CD4-positive, alpha-beta T cell treated with Interleukin-12 subunit alpha and Interleukin-12 subunit beta, for 1 hour (primary cell): ENCODE results near the gene PLEK2.
"Not testable (repeated sequence)": the region's sequence is repeated elsewhere in the genome, so short reads cannot be mapped to it uniquely, and the experiment has no call there.

Experiments
- DNase-seq: peaks from one replicate; pipeline ENCODE4 v3.0.0-alpha.2; 2020

PLEK2 gene

DNA sequence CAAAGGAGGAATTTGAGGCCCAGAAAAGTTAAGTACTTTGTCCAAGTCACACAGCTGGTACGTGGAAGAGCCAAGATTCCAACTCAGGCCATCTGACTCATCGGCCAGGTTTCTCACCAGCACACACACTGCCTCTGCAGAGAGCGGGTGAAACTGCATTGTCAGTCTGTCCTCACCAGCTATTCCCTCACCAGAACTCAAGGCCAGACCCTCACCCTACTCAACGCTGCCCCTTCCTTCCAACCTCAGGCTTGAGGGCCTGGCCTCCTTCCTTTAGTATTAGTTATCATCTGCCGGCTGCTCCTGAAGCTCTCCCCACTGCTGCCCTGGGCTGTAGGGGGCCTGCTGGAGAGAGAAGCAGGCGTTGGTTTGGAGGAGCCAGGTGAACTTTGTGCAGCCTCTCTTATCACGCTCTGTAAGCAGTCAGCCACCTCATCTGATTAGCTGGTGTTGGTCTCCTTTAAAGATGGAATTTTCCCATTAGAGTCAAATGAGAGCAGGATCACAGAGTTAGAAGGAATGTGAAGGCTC, 16.6 kb upstream of the PLEK2 start:
- no peak for DNase-seq

GRCh38 chr14:67426983-67427606, 15.1 kb upstream of the PLEK2 start:
- DNase-seq, result peak; percentile 79

DNA sequence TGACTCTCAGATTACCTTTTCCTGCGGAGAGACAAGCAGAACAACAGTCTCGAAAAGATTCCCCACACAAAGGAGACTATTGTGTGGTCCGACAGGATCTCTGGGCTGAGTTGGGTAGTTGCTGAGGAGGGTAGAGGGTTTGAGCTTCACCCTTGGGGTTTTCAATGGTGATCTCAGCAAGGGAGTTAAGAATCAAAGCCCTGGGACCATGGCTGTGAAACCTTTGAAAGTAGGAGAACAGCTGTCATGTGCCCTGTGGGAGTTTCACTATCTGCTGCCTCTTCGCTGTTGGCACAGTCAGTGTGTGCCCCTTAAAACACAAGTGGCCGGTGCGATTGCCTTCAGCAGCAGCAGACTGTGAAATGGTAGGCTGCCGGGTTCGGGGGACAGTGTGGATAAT, 14.2 kb upstream of the PLEK2 start:
- DNase-seq, result no peak

DNA sequence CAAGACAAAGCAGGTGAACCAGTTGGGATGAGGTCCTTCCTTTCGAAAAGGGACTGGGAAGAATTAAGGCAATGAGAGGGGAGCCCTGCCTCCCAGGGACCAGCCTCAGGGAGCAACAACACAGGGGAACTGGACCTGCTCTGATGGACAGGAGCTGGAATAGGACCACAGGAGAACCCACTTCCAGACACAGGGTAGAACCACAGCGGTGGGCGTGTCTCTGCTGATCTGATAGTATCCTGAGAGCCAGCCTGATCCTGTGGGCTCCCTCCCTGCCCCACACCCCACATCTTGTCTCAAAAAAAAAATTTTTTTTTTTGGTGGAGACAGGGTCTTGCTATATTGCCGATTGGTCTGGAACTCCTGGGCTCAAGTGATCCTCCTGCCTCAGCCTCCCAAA, 13.6 kb upstream of the PLEK2 start:
- no peak for DNase-seq

GRCh38 chr14:67424539-67424938, 12.6 kb upstream of the PLEK2 start:
- no peak for DNase-seq

GRCh38 chr14:67423424-67423823, 11.5 kb upstream of the PLEK2 start:
- DNase-seq, result no peak

DNA sequence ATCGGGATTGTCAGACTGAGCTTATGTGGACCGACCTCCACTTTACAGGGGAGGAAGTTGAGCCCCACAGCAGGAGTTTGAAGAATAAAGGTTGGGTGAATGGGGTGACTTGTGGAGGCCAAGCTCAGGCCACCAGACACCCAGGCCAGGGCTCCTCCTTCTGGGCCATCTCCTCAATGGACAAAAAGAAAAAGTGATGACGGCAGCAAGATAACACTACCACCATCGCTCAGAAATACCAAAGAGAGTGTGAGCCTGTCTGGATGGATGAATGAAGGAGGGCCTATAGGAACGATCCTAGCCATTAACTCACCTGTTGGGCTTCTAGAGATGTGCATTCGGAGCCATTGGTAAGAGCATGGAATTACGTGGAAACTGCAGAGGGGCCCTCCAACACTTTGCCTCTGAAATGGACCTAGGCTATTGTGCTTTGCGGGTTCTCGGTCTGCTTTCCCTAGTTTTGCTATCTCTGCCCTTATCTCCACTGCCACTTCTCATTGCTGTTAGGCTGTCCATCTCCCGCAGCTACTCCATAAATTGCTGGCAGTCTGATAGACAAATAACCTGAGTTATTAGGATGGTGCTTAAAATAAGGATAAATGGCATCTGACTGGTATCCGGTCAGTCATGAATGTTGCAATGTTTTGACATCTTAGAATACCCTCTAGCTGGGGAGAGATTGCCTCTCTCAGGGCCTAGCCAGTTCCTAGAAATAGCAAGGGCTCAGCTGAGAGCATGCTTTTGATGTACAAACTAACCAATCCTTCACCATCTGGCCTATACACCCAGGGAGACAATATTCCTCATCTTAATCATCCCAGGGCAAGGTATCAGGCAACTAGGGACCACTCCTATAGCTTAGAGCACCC, 9.6 kb upstream of the PLEK2 start:
- no peak for DNase-seq

DNA sequence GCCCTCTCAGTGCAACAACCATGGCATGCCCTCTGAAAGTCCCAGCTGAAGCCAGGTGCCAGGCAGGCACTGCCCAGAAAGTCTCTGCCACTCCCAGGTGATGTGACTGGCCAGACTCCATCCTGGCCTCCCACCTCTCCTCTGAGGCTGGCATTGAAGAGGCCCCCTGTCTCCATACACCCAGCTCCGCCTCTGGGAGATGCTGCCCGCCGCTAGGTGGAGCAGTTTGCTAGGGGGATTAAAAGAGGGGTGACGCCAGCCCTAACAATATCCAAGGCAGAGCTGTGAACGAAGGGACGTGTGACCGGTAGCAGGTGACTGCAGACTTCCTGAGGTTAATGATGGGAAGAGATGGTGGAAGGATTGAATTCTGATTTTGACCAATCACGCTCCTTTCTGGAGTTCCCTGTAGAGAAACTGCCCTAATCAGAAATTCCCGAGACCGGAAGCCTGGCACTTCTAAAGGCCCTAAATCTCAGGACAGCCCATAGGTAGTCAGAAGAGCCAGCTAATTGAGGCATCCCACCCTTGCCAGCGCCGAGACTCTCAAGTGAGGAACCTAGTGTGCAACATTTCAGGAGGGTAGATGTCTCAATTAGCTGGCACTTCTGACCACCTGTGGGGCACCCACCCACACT, 8.3 kb upstream of the PLEK2 start:
- DNase-seq, result peak; percentile 32

DNA sequence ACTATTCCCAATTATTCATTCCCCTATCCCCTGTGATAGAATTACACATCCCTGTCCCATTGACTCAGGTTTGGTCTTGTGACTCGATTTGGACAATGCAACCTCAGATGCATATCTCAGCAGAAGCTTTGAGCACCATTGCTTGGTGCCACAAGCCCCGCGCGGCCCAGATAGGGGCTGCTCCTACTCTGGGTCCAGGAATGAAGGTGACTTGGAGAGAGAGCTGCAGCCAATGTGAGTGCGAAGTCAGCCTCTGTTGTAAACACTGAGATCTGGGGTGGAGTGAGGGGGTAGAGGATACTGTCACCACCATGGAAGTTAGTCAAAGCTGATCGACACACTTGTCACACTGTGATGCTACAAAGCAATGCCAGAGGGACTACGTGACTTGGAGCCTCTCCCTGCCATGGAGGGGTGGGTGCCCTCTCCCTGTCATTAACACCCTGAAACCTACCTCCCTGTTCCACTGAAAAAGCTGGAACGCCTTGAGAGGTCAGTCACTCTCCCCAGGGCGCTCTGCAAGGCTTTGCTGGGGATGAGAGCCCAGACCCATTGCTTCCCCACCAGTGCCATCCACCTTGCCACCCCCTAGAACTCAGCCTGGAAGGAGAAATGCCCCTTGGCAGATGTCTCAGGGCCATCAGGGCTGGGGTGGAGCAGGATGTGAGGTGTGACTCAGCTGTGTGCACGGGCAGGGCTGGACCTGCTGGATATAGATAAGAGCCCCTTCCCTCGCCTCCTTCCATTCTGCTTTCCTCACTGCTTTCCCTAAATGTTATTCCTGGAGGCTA, 6.6 kb upstream of the PLEK2 start:
- DNase-seq, result no peak

DNA sequence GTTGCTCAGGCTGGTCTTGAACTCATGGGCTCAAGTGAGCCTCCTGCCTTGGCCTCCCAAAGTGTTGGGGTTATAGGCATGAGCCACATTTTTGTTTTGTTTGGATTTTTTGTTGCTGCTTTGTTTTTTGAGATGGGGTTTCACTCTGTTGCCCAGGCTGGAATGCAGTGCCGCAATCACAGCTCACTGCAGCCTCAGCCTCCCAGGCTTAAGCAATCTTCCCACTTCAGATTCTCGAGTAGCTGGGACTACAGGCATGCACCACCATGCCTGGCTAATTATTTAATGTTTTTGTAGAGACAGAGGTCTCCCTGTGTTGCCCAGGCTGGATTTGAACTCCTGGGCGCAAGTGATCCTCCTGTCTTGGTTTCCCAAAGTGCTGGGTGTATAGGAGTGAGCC, 5.7 kb upstream of the PLEK2 start:
- no peak for DNase-seq

DNA sequence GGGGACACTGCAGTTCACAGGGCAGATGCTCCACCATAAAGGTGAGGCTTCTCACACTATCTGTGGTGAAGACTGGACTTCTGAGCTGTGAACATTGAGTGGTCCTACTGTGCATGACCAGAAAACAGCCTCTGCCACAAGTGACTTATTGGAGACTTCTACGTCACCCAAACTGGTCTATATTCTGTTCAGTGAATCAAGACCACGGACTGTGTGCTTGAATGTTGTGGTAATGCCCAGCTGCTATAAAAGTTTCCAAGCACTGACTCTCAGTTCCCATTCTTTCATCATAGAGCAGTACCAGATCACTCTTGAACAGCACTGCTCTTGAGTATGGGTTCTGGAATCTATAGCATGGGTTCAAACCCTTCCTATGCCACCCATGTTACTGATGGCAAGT, 4.8 kb upstream of the PLEK2 start:
- no peak for DNase-seq

DNA sequence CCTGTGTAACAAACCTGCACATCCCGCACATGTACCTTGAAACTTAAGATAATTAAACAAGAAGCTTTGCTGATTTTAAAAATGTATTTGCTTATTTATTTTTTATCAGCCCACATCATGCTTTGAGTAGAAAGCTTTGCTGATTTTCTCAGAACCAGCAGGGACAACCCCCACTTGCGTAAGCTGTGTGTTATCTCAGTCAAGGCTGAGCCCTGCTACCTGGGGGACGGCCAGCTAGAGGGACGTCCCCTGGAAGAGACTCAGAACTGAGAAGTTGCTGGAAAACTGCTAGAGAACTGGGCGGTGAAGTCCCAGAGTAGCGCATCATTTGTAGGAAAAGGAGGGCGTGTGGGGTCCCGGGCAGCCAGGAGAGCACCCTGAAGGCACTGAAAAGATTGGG, 4.1 kb upstream of the PLEK2 start:
- no peak for DNase-seq

GRCh38 chr14:67415610-67416009, 3.6 kb upstream of the PLEK2 start:
- DNase-seq, result not testable (repeated sequence)

- no peak for DNase-seq
These were observed 2.1 kb upstream of the PLEK2 start for GRCh38 chr14:67413806-67414769.

DNA sequence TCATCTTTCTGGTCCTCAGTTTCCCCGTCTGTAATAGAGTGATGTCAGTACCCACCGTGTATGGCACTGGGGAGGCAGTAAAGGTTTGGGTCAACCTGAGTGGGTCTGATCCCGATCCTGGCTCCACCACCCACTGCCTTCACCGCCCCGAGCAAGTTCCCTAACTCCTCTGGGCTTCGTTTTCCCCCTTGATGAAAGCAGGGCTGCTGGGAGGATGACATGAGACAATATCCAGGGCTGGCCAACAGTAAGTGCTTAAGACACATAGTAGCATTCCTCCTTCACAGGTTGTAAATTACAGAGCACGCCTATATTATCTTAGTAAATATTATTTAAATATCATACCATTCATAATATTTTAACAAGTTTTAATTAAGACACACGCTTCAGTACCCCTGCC, 595 bp downstream of the PLEK2 start:
- no peak for DNase-seq

DNA sequence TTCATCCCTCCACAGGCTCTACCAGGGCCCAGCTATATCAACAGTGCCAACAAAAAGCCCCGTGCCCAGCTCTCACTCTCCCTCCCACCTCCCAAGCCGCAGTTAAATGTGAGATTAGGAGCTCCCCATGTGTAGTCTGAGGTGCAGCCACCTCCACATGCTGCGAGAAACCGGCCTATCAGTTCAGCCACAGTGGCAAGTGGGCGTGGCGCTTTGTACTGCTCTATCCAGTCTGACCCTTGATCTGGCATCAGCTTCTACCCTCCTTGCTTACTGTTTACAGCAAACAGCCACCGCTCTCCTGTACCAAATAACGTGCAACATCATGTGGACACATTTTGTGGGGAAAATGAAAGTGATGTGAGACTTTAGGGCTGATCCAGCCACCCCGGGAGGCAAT, 1.7 kb downstream of the PLEK2 start:
- DNase-seq, result no peak

DNA sequence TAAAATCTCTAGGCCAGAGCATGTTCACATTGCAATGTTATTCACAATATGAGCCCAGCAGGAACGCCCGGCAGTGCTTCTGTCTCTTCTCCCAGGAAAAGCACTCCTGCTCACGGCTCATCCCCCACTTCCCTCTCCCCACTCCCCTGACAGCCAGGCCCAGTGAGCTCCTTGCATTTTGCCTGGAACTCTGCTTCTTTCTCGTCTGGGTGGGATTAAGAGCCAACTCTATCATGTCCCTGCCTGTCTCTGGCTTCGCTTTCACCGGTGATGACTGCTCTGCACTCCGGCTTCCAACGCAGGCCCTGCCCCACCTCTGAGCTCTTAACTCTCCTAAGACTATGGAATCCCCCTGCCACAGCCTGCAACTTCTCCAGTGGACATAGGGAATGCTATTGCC, 2.5 kb downstream of the PLEK2 start:
- DNase-seq, result no peak

GRCh38 chr14:67408122-67408801, 3.7 kb downstream of the PLEK2 start:
- not testable (repeated sequence) for DNase-seq

GRCh38 chr14:67405771-67406170, 6.2 kb downstream of the PLEK2 start:
- no peak for DNase-seq

GRCh38 chr14:67400434-67400833, 11.5 kb downstream of the PLEK2 start:
- no peak for DNase-seq

- DNase-seq, result no peak
These were observed 14.4 kb downstream of the PLEK2 start for GRCh38 chr14:67397536-67397935.
